Measurements from ENCODE around the gene NUP205. TPM values are rescaled to one million over a fixed set of nuclear protein-coding genes. Genes with fewer than 3 reads are reported as not detected.

The NUP205 gene
- total and polyA plus RNA-seq, 2 of the 13 experiments (the other 11 are each of a cell fraction or from before 2014, with no cell fraction given): 46.2 to 87.2 TPM

DNA sequence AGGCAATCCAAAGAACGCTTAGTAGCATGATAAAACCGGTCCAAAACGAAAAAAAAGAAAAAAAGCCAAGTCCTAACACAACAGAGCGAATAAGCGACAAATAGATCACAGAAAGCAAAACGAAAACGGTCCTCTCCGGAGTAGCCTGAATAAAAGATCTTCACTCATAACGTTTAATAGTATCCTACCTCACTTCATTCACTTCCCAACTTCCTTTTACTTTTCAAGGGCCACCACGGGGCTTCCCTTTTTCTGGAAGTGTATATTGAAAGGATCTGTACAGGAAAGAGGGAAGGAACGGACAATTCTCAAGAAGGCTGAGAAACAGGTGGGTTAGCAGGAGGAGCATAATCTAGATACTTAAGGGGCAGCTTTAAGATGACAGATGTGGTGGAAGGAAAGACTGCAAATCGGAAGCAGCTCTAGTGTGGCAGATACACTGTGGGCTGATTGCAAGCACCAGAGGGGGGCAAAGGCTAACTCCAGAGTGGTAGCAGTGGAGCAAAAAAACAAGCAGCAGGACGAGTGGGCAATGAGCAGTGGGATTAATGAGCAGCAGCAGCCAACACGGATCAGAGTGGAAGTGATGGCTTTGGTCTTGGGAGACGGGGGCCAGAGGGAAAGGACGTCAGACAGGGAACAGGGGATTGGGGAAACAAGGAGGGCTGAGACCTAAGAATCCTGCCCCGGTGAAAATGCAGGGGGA lies 48.7 kb upstream of the NUP205 start (continued):
- TF ChIP-seq ZMYM2 (CRISPR knock-in tag; IDR thresholded peaks at IDR 0.05): 0 out of 2 replicates have a peak, but pooled peaks have one; percentile 12
- 0 out of 2 replicates have a peak, but pooled peaks have one; percentile 9 for TF ChIP-seq KDM1A (CRISPR knock-in tag; IDR thresholded peaks at IDR 0.05)
- TF ChIP-seq ELF1 (CRISPR knock-in tag; IDR thresholded peaks at IDR 0.05): peak; percentile 22; the same call in 1 of the 2 replicates
- peak; percentile 6; the same call in 1 of the 2 replicates for TF ChIP-seq SMC3 (IDR thresholded peaks at IDR 0.05; ENCODE audit: low read length)
- no peak for TF ChIP-seq ZNF724P (CRISPR knock-in tag; IDR thresholded peaks at IDR 0.05; ENCODE audit: borderline replicate concordance)
- TF ChIP-seq ZFP90 (CRISPR knock-in tag; IDR thresholded peaks at IDR 0.05; ENCODE audit: borderline replicate concordance): 0 out of 2 replicates have a peak, but pooled peaks have one; percentile 11
- TF ChIP-seq BRD4 (CRISPR knock-in tag; IDR thresholded peaks at IDR 0.05): 0 out of 2 replicates have a peak, but pooled peaks have one; percentile 42
- 0 out of 2 replicates have a peak, but pooled peaks have one; percentile 22 for TF ChIP-seq RXRB (CRISPR knock-in tag; IDR thresholded peaks at IDR 0.05; ENCODE audit: borderline replicate concordance)
- TF ChIP-seq, protein P1, sequence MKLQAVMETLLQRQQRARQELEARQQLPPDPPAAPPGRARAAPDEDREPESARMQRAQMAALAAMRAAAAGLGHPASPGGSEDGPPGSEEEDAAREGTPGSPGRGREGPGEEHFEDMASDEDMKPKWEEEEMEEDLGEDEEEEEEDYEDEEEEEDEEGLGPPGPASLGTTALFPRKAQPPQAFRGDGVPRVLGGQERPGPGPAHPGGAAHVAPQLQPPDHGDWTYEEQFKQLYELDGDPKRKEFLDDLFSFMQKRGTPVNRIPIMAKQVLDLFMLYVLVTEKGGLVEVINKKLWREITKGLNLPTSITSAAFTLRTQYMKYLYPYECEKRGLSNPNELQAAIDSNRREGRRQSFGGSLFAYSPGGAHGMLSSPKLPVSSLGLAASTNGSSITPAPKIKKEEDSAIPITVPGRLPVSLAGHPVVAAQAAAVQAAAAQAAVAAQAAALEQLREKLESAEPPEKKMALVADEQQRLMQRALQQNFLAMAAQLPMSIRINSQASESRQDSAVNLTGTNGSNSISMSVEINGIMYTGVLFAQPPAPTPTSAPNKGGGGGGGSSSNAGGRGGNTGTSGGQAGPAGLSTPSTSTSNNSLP (IDR thresholded peaks at IDR 0.05; ENCODE audit: low read depth, low read length): no peak
- no peak for TF ChIP-seq GABPA (IDR thresholded peaks at IDR 0.05; ENCODE audit: low read depth, low read length)
- TF ChIP-seq GABPA (CRISPR knock-in tag; IDR thresholded peaks at IDR 0.05; ENCODE audit: low read depth): 0 out of 2 replicates have a peak, but pooled peaks have one; percentile 7
- peak; percentile 4; the same call in 1 of the 2 replicates for TF ChIP-seq NRL (CRISPR knock-in tag; IDR thresholded peaks at IDR 0.05; ENCODE audit: borderline replicate concordance)
- TF ChIP-seq REXO4 (CRISPR knock-in tag; IDR thresholded peaks at IDR 0.05; ENCODE audit: borderline replicate concordance): no peak
- TF ChIP-seq, protein P2, sequence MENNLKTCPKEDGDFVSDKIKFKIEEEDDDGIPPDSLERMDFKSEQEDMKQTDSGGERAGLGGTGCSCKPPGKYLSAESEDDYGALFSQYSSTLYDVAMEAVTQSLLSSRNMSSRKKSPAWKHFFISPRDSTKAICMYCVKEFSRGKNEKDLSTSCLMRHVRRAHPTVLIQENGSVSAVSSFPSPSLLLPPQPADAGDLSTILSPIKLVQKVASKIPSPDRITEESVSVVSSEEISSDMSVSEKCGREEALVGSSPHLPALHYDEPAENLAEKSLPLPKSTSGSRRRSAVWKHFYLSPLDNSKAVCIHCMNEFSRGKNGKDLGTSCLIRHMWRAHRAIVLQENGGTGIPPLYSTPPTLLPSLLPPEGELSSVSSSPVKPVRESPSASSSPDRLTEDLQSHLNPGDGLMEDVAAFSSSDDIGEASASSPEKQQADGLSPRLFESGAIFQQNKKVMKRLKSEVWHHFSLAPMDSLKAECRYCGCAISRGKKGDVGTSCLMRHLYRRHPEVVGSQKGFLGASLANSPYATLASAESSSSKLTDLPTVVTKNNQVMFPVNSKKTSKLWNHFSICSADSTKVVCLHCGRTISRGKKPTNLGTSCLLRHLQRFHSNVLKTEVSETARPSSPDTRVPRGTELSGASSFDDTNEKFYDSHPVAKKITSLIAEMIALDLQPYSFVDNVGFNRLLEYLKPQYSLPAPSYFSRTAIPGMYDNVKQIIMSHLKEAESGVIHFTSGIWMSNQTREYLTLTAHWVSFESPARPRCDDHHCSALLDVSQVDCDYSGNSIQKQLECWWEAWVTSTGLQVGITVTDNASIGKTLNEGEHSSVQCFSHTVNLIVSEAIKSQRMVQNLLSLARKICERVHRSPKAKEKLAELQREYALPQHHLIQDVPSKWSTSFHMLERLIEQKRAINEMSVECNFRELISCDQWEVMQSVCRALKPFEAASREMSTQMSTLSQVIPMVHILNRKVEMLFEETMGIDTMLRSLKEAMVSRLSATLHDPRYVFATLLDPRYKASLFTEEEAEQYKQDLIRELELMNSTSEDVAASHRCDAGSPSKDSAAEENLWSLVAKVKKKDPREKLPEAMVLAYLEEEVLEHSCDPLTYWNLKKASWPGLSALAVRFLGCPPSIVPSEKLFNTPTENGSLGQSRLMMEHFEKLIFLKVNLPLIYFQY (CRISPR knock-in tag; IDR thresholded peaks at IDR 0.05; ENCODE audit: borderline replicate concordance): 0 out of 2 replicates have a peak, but pooled peaks have one; percentile 23
- 0 out of 2 replicates have a peak, but pooled peaks have one; percentile 16 for TF ChIP-seq MIXL1 (CRISPR knock-in tag; IDR thresholded peaks at IDR 0.05)
- TF ChIP-seq, protein P3, sequence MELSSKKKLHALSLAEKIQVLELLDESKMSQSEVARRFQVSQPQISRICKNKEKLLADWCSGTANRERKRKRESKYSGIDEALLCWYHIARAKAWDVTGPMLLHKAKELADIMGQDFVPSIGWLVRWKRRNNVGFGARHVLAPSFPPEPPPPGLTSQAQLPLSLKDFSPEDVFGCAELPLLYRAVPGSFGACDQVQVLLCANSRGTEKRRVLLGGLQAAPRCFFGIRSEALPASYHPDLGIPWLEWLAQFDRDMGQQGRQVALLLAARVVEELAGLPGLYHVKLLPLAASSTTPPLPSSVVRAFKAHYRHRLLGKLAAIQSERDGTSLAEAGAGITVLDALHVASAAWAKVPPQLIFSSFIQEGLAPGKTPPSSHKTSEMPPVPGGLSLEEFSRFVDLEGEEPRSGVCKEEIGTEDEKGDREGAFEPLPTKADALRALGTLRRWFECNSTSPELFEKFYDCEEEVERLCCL (CRISPR knock-in tag; IDR thresholded peaks at IDR 0.05; ENCODE audit: borderline replicate concordance): no peak
- no peak for TF ChIP-seq ZNF615 (CRISPR knock-in tag; IDR thresholded peaks at IDR 0.05; ENCODE audit: borderline replicate concordance)
- TF ChIP-seq, protein P4, sequence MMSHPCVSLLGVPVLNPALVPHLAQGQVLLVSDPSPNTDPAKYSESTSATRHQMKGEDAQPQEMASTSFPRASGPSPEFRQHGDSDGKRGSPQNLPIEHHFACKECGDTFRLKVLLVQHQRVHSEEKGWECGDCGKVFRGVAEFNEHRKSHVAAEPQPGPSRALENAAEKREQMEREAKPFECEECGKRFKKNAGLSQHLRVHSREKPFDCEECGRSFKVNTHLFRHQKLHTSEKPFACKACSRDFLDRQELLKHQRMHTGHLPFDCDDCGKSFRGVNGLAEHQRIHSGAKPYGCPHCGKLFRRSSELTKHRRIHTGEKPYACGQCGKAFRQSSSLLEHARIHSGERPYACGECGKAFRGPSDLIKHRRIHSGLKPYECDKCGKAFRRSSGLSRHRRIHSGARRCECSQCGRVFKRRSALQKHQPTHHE (CRISPR knock-in tag; IDR thresholded peaks at IDR 0.05; ENCODE audit: borderline replicate concordance): 0 out of 2 replicates have a peak, but pooled peaks have one; percentile 23
- 0 out of 2 replicates have a peak, but pooled peaks have one; percentile 40 for TF ChIP-seq HNF4A (CRISPR knock-in tag; IDR thresholded peaks at IDR 0.05)
- 0 out of 2 replicates have a peak, but pooled peaks have one; percentile 5 for TF ChIP-seq SNAI1 (CRISPR knock-in tag; IDR thresholded peaks at IDR 0.05; ENCODE audit: borderline replicate concordance)
- no peak for TF ChIP-seq ATM (IDR thresholded peaks at IDR 0.05; ENCODE audit: borderline replicate concordance)

All from HepG2 (cell line).